Neuron (in vitro differentiated cells): ENCODE results near the gene RAB36.

ENCODE experiments used
- H2AFZ ChIP-seq: one replicate; pipeline ENCODE4 v1.6.1; 2013; ENCODE audit warnings: low read depth, mild to moderate bottlenecking, inconsistent platforms, low read length, moderate library complexity
- H3K27me3 ChIP-seq: one replicate; pipeline ENCODE4 v1.6.1; 2013; ENCODE audit warnings: low read length; ENCODE audit not compliant: insufficient read depth
- H3K36me3 ChIP-seq: one replicate; pipeline ENCODE4 v1.6.1; 2013; ENCODE audit warnings: low read length; ENCODE audit not compliant: insufficient read depth
- H3K4me1 ChIP-seq: one replicate; pipeline ENCODE4 v1.6.1; 2013; ENCODE audit warnings: low read length; ENCODE audit not compliant: insufficient read depth
- H3K4me3 ChIP-seq: 2 replicates; pipeline ENCODE4 v1.5.1; 2013; ENCODE audit warnings: mild to moderate bottlenecking, low read length, moderate library complexity
- H3K9me3 ChIP-seq: one replicate; pipeline ENCODE4 v1.6.1; 2013; ENCODE audit warnings: low read length

The RAB36 gene

DNA sequence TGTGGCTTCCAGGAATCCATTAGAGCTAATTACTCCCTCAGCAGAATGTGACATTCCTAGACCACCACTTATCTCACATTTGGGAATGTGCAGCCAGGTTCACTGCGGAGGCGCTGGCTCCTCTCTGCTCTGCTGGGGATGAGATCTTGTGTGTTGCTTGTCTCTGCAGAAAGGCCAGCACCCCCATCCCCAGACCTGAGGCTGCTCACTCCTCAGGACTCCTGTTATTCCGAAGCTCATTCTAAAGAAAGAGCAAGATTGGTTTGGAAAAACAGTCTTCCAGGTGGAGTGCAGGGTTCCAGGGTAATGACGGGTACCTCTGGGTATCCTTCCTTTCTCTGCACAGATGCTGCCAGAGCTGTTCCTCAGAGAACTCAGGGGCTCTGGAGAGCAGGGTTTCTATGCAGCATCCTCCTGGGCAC, 24.3 kb upstream of the RAB36 start:
- Histone ChIP-seq H3K4me3 (no peak overlapping the region), H3K9me3 (no peaks in the 10 kb centered on the region), H3K4me1 (no peaks in the 10 kb centered on the region), H3K27me3 (no peaks in the 10 kb centered on the region), H3K36me3 (peaks cover 5% of the 10 kb centered on the region), H2AFZ (no peak overlapping the region)

DNA sequence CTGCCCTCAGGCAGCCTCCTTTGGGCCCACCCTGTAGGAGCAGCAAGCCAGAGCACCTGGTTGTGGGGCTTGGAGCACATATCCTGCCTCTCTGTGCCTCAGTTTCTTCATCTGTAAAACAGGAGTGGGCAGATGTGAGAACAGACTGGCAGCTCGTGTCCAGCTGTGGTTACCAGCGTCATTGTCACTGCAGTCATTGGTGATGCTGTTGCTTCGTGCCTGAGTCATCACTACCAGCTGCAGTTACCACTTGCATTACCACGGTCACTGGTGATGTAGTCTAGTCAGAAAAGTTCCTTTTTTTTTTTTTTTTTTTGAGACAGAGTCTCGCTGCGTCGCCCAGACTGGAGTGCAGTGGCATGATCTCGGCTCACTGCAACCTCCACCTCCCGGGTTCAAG, 23.9 kb upstream of the RAB36 start:
- H3K4me3 ChIP-seq, result no peak overlapping the region
- H3K36me3 ChIP-seq, result peaks cover 5% of the 10 kb centered on the region
- no peaks in the 10 kb centered on the region for H3K4me1 ChIP-seq
- H2AFZ ChIP-seq, result no peak overlapping the region
- H3K27me3 ChIP-seq, result no peaks in the 10 kb centered on the region
- no peaks in the 10 kb centered on the region for H3K9me3 ChIP-seq

DNA sequence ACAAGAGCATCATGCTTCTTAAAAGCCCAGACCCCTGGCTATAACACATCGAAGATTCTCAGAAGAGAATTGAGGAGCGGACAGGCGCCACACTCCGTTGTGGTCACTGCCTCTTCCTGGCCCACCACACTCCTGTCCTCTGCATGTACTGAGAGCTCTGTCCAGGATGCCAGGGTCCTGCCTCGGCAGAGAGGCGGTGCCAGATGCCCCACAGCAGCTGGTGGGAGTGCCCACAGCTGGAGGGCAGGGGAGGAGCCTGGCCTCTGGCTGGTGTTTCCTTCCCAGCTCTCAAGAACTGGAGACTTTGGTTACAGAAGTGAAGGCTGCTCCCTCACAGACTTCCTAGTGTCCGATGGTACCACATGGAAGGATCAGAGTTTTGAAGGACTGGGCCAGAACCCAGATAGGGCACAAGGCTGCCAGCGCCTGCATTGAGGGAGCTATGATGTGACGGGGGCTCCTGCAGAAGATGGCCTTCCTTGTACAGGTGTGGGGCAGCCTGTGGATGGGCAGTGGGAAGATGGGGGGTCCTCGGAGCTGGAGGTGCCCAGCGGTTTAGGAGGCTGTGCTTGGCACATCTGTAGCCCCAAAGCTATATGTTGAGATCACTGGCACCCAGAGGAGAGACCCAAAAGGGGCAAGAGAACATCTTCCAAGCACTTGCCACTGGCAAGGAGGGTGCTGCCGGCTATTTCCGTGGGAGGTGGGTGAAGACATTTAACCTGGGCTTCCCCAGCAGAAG, 22.9 kb upstream of the RAB36 start:
- no peaks in the 10 kb centered on the region for H3K9me3 ChIP-seq
- H2AFZ ChIP-seq, result no peak overlapping the region
- H3K4me1 ChIP-seq, result no peaks in the 10 kb centered on the region
- peaks cover 5% of the 10 kb centered on the region for H3K36me3 ChIP-seq
- H3K4me3 ChIP-seq, result no peak overlapping the region
- no peaks in the 10 kb centered on the region for H3K27me3 ChIP-seq

DNA sequence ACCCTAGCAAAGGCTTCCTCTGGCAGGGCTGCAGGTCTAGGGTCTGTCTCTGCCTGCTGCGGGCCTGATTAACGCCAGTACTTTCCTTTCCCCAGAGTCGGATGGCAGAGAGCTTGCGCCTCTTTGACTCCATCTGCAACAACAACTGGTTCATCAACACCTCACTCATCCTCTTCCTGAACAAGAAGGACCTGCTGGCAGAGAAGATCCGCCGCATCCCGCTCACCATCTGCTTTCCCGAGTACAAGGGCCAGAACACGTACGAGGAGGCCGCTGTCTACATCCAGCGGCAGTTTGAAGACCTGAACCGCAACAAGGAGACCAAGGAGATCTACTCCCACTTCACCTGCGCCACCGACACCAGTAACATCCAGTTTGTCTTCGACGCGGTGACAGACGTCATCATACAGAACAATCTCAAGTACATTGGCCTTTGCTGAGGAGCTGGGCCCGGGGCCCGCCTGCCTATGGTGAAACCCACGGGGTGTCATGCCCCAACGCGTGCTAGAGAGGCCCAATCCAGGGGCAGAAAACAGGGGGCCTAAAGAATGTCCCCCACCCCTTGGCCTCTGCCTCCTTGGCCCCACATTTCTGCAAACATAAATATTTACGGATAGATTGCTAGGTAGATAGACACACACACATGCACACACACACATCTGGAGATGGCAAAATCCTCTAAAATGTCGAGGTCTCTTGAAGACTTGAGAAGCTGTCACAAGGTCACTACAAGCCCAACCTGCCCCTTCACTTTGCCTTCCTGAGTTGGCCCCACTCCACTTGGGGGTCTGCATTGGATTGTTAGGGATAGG, 22.1 kb upstream of the RAB36 start:
- no peaks in the 10 kb centered on the region for H3K27me3 ChIP-seq
- H3K4me1 ChIP-seq, result peaks cover 2% of the 10 kb centered on the region
- H3K9me3 ChIP-seq, result no peaks in the 10 kb centered on the region
- H3K36me3 ChIP-seq, result peaks cover 5% of the 10 kb centered on the region
- H3K4me3 ChIP-seq, result no peak overlapping the region
- no peak overlapping the region for H2AFZ ChIP-seq

DNA sequence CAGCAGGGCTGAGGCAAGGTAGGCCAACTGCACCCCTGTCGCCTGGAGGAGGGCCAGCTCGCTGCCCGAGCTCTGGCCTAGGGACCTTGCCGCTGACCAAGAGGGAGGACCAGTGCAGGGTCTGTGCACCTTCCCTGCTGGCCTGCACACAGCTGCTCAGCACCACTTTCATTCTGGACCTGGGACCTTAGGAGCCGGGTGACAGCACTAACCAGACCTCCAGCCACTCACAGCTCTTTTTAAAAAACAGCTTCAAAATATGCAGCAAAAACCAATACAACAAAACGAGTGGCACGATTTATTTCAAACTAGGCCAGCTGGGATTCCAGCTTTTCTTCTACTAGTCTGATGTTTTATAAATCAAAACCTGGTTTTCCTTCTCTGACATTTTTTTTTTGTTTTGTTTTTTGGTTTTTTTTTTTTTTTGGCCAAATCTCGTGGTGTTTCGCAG, 21.4 kb upstream of the RAB36 start:
- H3K4me3 ChIP-seq, result no peak overlapping the region
- peaks cover 5% of the 10 kb centered on the region for H3K36me3 ChIP-seq
- H2AFZ ChIP-seq, result no peak overlapping the region
- no peaks in the 10 kb centered on the region for H3K9me3 ChIP-seq
- H3K4me1 ChIP-seq, result peaks cover 4% of the 10 kb centered on the region
- no peaks in the 10 kb centered on the region for H3K27me3 ChIP-seq

DNA sequence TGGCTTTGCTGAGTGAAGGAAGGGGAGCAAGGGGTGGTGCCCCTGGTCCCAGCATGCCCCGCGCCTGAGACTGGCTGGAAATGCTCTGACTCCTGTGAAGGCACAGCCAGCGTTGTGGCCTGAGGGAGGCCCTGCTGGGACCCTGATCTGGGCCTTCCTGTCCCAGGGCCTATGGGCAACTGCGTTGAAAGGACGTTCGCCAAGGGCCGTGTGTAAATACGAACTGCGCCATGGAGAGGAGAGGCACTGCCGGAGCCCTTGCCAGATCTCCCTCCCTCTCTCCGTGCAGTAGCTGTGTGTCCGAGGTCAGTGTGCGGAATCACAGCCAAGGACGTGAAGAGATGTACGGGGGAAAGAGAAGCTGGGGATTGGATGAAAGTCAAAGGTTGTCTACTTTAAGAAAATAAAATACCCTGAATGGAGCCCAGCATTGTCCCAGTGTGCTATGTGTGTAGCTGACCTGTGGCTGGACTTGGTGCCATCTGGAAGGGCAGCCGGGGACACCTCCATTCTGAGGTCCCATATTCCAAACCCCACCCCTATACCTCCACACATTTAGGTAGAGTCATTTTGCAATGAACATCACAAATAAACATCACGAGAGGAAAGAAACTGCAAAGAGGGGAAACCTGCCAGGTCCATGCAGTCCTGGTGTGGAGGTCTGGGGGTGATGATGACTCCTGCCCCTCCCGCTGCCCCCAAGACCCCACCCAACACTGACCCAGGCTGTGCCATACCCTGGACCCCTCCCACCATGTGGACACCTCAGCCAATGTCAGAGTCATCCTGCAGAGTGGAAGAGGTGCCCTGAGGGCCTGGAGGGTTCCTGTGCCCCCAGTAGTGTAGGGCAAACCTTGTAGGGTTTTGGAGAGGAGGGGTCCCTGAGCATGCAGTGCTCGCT, 20.4 kb upstream of the RAB36 start:
- no peak overlapping the region for H2AFZ ChIP-seq
- no peaks in the 10 kb centered on the region for H3K9me3 ChIP-seq
- peaks cover 4% of the 10 kb centered on the region for H3K4me1 ChIP-seq
- peaks cover 5% of the 10 kb centered on the region for H3K36me3 ChIP-seq
- no peaks in the 10 kb centered on the region for H3K27me3 ChIP-seq
- no peak overlapping the region for H3K4me3 ChIP-seq

DNA sequence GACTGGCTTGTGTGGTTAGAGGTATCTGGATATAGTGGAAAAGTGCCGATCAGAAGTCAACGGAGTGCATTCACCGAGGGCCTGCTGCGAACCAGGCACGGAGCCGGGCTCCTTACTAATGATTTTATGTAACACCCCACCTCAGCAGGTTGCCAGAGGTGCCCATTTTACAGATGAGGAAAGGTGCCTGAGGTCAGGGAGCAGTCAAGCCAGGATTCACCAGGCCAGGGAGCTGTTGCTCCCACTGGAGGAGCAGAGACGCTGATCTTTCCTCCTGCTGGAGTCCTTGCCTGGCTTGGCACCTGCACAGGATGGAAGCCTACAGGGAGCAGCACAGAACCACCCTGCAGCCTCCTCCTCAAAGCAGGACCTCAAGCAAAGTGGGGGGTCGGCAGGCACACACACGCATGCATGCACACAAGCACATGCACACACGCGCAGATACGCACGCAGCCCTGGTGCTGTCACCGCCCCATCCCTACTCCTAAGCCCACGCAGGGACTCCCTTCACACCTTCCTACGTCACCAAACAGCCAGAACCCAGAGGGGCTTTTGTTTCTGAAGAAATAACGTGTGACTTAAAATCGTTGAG, 19.7 kb upstream of the RAB36 start:
- peaks cover 5% of the 10 kb centered on the region for H3K36me3 ChIP-seq
- no peak overlapping the region for H3K4me3 ChIP-seq
- H3K4me1 ChIP-seq, result peaks cover 4% of the 10 kb centered on the region
- H2AFZ ChIP-seq, result no peak overlapping the region
- H3K27me3 ChIP-seq, result no peaks in the 10 kb centered on the region
- no peaks in the 10 kb centered on the region for H3K9me3 ChIP-seq

DNA sequence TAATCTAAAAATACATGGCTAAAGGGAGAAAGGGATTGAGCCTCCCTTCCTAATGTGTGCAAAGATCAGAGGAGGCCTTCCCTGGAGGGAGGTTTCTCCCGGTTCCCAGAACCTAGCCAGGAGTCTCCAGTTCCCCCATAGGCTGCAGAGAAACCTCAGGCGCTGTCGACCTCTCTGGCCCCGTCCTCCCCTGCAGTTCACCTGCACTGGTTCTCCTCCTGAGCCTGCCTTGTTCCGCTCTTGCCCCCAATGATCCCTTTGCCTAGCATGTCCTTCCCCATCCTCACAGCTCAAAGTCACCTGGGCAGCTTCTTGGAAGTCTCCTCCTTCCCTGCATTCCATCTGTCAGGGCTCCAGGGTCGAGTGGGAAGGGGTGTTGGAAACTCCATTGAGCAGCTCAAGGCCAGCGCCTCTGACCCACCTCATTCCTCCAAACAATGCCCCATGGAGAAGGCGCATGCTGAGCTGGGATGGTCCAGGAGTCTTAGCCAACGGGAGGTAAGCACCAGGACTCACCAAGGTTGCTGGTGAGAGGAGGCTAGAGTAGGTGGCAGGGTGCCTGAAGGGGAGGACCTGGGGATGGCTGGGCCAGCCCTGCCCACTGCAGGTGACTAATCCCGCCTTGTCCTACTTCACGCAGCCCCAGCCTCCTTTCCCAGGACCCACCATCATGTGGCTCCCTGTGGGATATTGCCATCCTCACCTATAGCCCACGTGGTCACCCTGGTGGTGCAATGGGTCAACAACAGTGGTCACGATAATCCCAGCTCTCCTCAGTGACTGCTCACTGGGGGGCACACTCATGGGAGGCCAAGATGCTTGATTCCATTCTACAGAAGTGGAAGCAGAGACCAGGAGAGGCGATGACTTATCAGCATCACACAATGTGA, 18.9 kb upstream of the RAB36 start:
- H3K27me3 ChIP-seq, result no peaks in the 10 kb centered on the region
- peaks cover 5% of the 10 kb centered on the region for H3K36me3 ChIP-seq

DNA sequence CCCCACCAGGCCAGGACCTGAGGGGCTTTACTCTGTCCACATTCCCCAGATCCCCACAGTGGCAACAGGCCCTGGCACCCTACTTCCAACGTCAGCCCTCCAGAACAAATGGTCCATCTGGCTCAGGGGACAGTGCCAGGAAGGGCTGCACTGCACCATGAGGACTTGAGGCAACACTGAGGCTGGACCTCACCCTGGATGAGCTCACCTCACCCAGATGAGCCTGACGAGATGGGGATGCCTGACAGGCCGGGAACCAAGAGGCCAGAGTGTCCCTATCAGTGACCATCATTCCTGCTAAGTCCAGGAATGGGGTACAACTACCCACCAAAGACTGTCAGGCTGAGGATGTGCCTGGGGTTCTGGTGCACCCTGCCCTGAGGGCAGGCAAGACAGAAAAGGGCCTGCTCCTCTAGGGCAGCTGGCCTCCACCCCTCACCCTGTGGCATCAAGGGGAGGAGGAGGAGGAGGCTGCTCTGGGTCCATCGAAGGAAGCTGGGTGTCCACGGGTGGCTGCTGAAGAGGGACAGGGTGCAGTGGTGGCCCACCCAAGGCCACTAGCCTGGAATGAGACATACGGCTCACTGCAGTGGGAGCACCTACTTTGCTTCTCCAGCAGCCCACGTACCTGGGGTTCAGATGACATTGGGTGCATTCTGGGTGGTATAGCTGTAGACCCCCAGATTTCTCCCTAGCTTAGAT, 18.1 kb upstream of the RAB36 start:
- H3K9me3 ChIP-seq, result no peaks in the 10 kb centered on the region
- no peak overlapping the region for H3K4me3 ChIP-seq
- no peaks in the 10 kb centered on the region for H3K27me3 ChIP-seq
- H2AFZ ChIP-seq, result no peak overlapping the region
- H3K36me3 ChIP-seq, result peaks cover 5% of the 10 kb centered on the region
- peaks cover 4% of the 10 kb centered on the region for H3K4me1 ChIP-seq

More for the DNA sequence above, 18.9 kb upstream of the RAB36 start:
- no peaks in the 10 kb centered on the region for H3K9me3 ChIP-seq
- H2AFZ ChIP-seq, result no peak overlapping the region
- H3K4me3 ChIP-seq, result no peak overlapping the region
- H3K4me1 ChIP-seq, result peaks cover 4% of the 10 kb centered on the region

DNA sequence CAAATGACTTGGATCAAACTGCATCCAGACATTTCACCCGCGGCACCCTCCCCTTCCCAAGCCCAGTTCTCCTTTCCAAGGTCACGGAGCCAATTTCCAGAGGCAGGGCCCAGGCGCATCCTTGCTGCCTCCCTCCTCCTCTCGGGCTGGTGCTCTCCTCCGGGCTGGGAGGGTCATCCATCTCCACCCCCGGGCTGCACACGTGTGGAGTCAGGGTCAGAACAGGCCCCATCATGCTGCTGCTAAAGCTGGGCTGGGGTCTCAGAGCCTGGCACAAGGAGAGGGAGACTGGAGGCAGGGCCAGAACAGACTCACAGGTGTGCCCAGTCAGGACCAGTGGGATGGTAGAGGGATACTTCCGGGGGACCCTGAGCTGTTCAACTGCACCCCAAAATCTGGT, 17.5 kb upstream of the RAB36 start:
- peaks cover 4% of the 10 kb centered on the region for H3K4me1 ChIP-seq
- H2AFZ ChIP-seq, result no peak overlapping the region
- H3K36me3 ChIP-seq, result peaks cover 5% of the 10 kb centered on the region
- no peaks in the 10 kb centered on the region for H3K27me3 ChIP-seq
- H3K4me3 ChIP-seq, result no peak overlapping the region
- H3K9me3 ChIP-seq, result no peaks in the 10 kb centered on the region

DNA sequence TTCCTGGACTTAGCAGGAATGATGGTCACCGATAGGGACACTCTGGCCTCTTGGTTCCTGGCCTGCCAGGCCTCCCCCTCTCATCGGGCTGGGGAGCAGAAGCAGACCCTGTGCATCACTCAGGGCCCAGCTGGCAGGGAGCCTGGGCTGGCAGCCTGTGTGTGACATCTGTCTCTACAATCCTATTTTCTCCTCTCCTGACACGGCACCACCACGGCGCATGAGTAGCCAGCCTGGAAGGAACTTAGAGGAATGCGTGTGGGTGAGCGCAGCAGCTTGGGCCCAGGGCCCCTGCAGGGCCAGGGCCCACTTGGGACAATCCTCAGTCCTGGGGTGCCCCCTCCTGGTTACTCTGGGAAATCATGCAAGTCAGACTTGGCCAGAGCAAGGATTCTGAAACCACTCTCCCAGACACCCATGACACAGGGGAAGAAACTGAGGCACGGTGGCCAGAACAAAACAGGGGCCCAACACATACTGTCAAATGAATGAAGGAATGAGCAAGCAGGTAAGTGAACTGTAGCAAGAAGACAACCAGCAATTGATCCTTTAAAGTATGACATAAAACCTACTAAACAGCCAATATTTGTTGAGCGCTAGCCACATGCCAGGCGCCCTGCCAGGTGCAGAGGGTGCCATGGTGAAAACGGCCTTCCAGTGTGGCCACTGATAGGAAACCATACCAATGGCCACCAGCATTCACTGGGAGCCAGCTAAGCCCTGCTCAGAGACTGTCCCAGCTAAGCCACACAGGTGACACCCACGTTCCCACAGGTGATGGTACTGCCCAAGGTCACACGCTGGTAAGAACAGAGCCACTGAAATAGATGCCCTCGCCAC, 16.8 kb upstream of the RAB36 start:
- Histone ChIP-seq H3K9me3 (no peaks in the 10 kb centered on the region), H3K4me3 (no peak overlapping the region), H2AFZ (no peak overlapping the region), H3K36me3 (peaks cover under 1% of the 10 kb centered on the region), H3K4me1 (peaks cover 4% of the 10 kb centered on the region), H3K27me3 (no peaks in the 10 kb centered on the region)
